Sigmoid colon (tissue), 7 donors: Measurements from ENCODE around the gene DMBT1. TPM values are rescaled to one million over a fixed set of nuclear protein-coding genes. Genes with fewer than 3 reads are reported as not detected.

Source experiments
- DNase-seq: peaks from one replicate; pipeline ENCODE4 v3.0.0-alpha.2; 2019
- H3K27ac ChIP-seq, 4 donors: fragments of 200-600 bp; sonication (generic); one replicate each; pipeline ENCODE4 v1.5.1; 2016 to 2019; ENCODE audit warnings: mild to moderate bottlenecking in 1 of 4
- H3K27me3 ChIP-seq, 3 donors: fragments of 200-600 bp; sonication (generic); one replicate each; pipeline ENCODE4 v1.5.1; 2019; ENCODE audit warnings: mild to moderate bottlenecking in 1 of 3
- H3K36me3 ChIP-seq, 4 donors: fragments of 200-600 bp; sonication (generic); one replicate each; pipeline ENCODE4 v1.5.1; 2016 to 2019
- H3K4me1 ChIP-seq, 4 donors: fragments of 200-600 bp; sonication (generic); one replicate each; pipeline ENCODE4 v1.5.1; 2017 to 2019
- H3K4me3 ChIP-seq, 4 donors: fragments of 200-600 bp; sonication (generic); one replicate each; pipeline ENCODE4 v1.5.1; 2017 to 2019; ENCODE audit warnings: mild to moderate bottlenecking in 2 of 4, moderate library complexity in 1 of 4
- H3K9me3 ChIP-seq, 4 donors: fragments of 200-600 bp in 3 of 4; sonication (generic) in 3 of 4; one replicate each; pipeline versions ENCODE4 v1.5.1 to v1.6.1; 2013 to 2019
- CTCF ChIP-seq, 4 experiments: fragments of 450-650 bp in 3 of 4; fragments of 200-600 bp in 1 of 4; IDR thresholded peaks; one replicate each; pipeline ENCODE4 v1.5.1; 2016 to 2019; ENCODE audit warnings: antibody characterized with exemption in 4 of 4, mild to moderate bottlenecking in 3 of 4, moderate library complexity in 2 of 4
- EP300 ChIP-seq, 4 donors: sonication (generic); formaldehyde crosslinking; IDR thresholded peaks; one replicate each; pipeline ENCODE4 v1.6.1; 2017; ENCODE audit warnings: antibody characterized with exemption in 4 of 4
- POLR2A ChIP-seq, 2 donors: fragments of 450-650 bp; IDR thresholded peaks; one replicate each; pipeline ENCODE4 v1.6.1; 2016; ENCODE audit warnings: antibody characterized with exemption in 2 of 2, mild to moderate bottlenecking in 2 of 2, moderate library complexity in 2 of 2
- POLR2AphosphoS5 ChIP-seq, 4 donors: sonication (generic); formaldehyde crosslinking; IDR thresholded peaks; one replicate each; pipeline ENCODE4 v1.6.1; 2017; ENCODE audit warnings: antibody characterized with exemption in 4 of 4
- WGBS, 2 donors: extraction: QIAGEN DNeasy Blood & Tissue Kit; methylation state at CpG; one replicate each; pipeline ENCODE4 v1.1.7; 2013; 5-methylcytosine and 5-hydroxymethylcytosine counted together
- intact Hi-C: fragments of 100-400 bp; cut with DNase I; formaldehyde crosslinking; loops from one replicate; pipeline ENCODE4 v1.15.1; 2023
- polyA plus RNA-seq, 3 donors: library from polyadenylated mRNA; stranded (reverse); fragments of 200-250 nt; gene quantifications; one replicate each; pipeline ENCODE4 v1.2.3, GENCODE V29; 2013
- total RNA-seq, 4 donors: library from RNA; depleted of rRNA; stranded (reverse); fragments of >200 nt; gene quantifications; one replicate each; pipeline ENCODE4 v1.1.0, GENCODE V29; 2016
- donor health status: healthy with polysubstance abuse.
- donor health status: Bipolar disorder and iron deficiency.
- donor health status: healthy.

DMBT1 gene
- total and polyA plus RNA-seq, 7 donors: under 0.01 to 677 (median 1.2) TPM; not detected in 2

GRCh38 chr10:122665329-122665860 lies 104.8 kb downstream of the DMBT1 start:
- TF ChIP-seq POLR2AphosphoS5 (IDR thresholded peaks at IDR 0.05): no peak
- TF ChIP-seq EP300 (IDR thresholded peaks at IDR 0.05): no peak
- no peak for TF ChIP-seq CTCF (IDR thresholded peaks at IDR 0.05)
- no peak for TF ChIP-seq POLR2A (IDR thresholded peaks at IDR 0.05)
- Histone ChIP-seq H3K27me3 (no peaks in the 10 kb centered on the region), H3K27ac (no peak overlapping the region), H3K9me3 (no peaks in the 10 kb centered on the region), H3K36me3 (no peaks in the 10 kb centered on the region), H3K4me1 (no peaks in the 10 kb centered on the region), H3K4me3 (no peak overlapping the region)
- no peak for DNase-seq
- intact Hi-C loops: no loop called here
- WGBS, 2 donors: 73 to 74% methylated on average over 7 of the region's 7 CpGs

- WGBS, 2 donors: 66 to 75% methylated on average over 4 of the region's 4 CpGs
- Histone ChIP-seq H3K9me3 (no peaks in the 10 kb centered on the region), H3K27me3 (no peaks in the 10 kb centered on the region)
These were observed 105.4 kb downstream of the DMBT1 start for GRCh38 chr10:122665946-122666345.

GRCh38 chr10:122669045-122669444 lies 108.5 kb downstream of the DMBT1 start:
- 97 to 100% methylated on average over 2 of the region's 2 CpGs for WGBS, 2 donors
- Histone ChIP-seq H3K4me1 (peaks cover 0 to 18% (median 3%) of the 10 kb centered on the region in 4 donors), H3K27me3 (no peaks in the 10 kb centered on the region), H3K4me3 (no peak overlapping the region), H3K36me3 (no peaks in the 10 kb centered on the region), H3K9me3 (no peaks in the 10 kb centered on the region), H3K27ac (no peak overlapping the region)
- intact Hi-C loops: no loop called here
- TF ChIP-seq POLR2AphosphoS5 (IDR thresholded peaks at IDR 0.05) (no peak), EP300 (IDR thresholded peaks at IDR 0.05) (no peak), POLR2A (IDR thresholded peaks at IDR 0.05) (no peak), CTCF (IDR thresholded peaks at IDR 0.05) (no peak)
- DNase-seq: no peak

More at GRCh38 chr10:122665946-122666345, 105.4 kb downstream of the DMBT1 start:
- Histone ChIP-seq H3K4me1 (no peaks in the 10 kb centered on the region), H3K27ac (no peak overlapping the region), H3K36me3 (no peaks in the 10 kb centered on the region), H3K4me3 (no peak overlapping the region)
- DNase-seq: no peak
- TF ChIP-seq POLR2AphosphoS5 (IDR thresholded peaks at IDR 0.05): no peak
- TF ChIP-seq CTCF (IDR thresholded peaks at IDR 0.05): no peak
- no peak for TF ChIP-seq POLR2A (IDR thresholded peaks at IDR 0.05)
- TF ChIP-seq EP300 (IDR thresholded peaks at IDR 0.05): no peak
- intact Hi-C loops: no loop called here

- H3K27me3 ChIP-seq: no peaks in the 10 kb centered on the region
- TF ChIP-seq POLR2AphosphoS5 (IDR thresholded peaks at IDR 0.05): no peak
- TF ChIP-seq CTCF (IDR thresholded peaks at IDR 0.05): no peak
- no peak for TF ChIP-seq POLR2A (IDR thresholded peaks at IDR 0.05)
- no peak for TF ChIP-seq EP300 (IDR thresholded peaks at IDR 0.05)
- no peaks in the 10 kb centered on the region for H3K9me3 ChIP-seq
- WGBS, 2 donors: 54 to 64% methylated on average over 2 of the region's 2 CpGs
- no peaks in the 10 kb centered on the region for H3K36me3 ChIP-seq
- no peak overlapping the region for H3K4me3 ChIP-seq
- H3K4me1 ChIP-seq: peaks cover 0 to 19% (median 3%) of the 10 kb centered on the region in 4 donors
- no peak overlapping the region for H3K27ac ChIP-seq
- no peak for DNase-seq
- intact Hi-C loops: no loop called here
These were observed 109.3 kb downstream of the DMBT1 start for GRCh38 chr10:122669842-122670241.

GRCh38 chr10:122671355-122671754 lies 110.8 kb downstream of the DMBT1 start:
- intact Hi-C loops: no loop called here
- no peak overlapping the region for H3K4me3 ChIP-seq
- no peaks in the 10 kb centered on the region for H3K36me3 ChIP-seq
- no peaks in the 10 kb centered on the region for H3K27me3 ChIP-seq
- peaks cover 0 to 19% (median 3%) of the 10 kb centered on the region in 4 donors for H3K4me1 ChIP-seq
- no peak for DNase-seq
- no peaks in the 10 kb centered on the region for H3K9me3 ChIP-seq
- no peak for TF ChIP-seq POLR2AphosphoS5 (IDR thresholded peaks at IDR 0.05)
- no peak for TF ChIP-seq EP300 (IDR thresholded peaks at IDR 0.05)
- TF ChIP-seq CTCF (IDR thresholded peaks at IDR 0.05): no peak
- TF ChIP-seq POLR2A (IDR thresholded peaks at IDR 0.05): no peak
- 10 to 52% methylated on average over 3 of the region's 3 CpGs for WGBS, 2 donors
- H3K27ac ChIP-seq: no peak overlapping the region
